Measurements from ENCODE around the gene TLL1. TPM values are rescaled to one million over a fixed set of nuclear protein-coding genes. Genes with fewer than 3 reads are reported as not detected.
A peak's percentile ranks its signal among the peaks of the same experiment; 100 is the strongest.

Gene TLL1
- polyA plus RNA-seq, 3 donors: 1.6 to 2.1 (median 1.9) TPM

DNA sequence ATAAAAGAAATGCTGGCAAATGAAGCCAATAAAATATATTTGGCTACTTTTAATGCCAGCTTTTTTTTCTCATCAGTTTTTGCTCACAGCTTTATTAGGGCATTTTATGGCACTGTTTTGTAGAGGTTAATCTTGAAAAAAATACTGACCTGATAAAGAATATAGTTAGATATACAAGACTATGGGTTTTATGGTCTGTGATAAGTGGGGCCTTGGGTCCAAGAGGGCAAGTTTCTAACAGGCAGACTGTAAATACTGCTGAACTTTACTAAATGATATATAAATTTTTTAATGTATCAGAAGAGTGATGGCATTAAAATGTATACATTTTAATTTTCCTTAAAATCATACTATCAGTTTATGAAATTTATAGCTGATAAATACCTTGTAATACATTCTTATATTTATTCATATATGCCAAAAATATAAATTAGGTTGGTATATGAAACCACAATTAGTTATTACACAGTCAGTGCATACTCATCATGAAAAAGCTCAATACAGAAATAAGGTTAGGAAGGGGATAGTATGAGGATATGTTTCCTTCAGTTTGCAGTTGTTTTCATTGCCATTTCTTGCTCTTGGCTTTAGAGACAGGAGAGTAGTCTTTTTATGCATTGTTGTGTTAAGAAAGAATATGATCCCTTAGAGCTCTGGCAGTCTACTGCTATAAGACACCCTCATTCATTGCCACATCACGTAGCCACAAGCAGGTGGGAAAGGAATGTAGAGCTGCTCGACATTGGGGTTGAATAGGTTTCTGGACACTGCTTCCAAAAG lies 146.6 kb downstream of the TLL1 start:
- DNase-seq (ENCODE audit: extremely low read depth in 1 of 11, low read depth in 9 of 11, low spot score in 4 of 11): no peak

DNA sequence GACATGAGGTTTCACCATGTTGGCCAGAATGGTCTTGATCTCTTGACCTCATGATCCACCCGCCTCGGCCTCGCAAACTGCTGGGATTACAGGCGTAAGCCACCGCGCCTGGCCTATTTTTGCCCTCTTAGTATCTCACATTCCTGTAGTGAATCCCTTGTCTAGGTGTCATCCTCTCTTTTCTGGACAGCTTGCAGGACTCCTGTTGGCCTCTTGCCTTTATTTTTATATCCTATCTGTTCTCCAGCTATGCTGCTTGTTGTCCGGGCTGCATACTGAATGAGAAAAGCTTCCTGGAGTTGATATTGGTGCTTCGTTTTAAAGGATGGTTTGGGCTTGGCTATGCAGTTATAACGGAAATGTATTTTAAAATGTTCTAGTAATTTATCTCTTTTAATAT lies 148.6 kb downstream of the TLL1 start:
- no peak for DNase-seq (ENCODE audit: extremely low read depth in 1 of 11, low read depth in 9 of 11, low spot score in 4 of 11)

DNA sequence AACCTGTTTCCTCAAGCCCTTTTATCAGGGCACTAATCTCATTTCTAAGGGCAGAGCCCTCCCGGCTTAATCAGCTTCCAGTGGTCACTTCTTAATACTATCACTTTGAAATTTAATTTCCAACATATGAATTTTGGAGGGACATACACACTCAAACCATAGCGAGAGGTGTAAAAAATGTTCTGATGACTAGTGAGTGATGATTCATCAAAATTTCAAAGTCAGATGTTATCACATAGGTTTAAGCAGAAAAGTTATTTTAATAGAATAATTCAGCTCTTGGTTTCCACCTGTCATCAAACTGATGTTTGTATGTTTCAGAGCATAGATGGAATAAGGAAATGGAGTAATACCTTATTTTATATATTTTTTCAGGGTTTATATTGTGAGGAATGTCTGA lies 161.9 kb downstream of the TLL1 start:
- DNase-seq (ENCODE audit: extremely low read depth in 1 of 11, low read depth in 9 of 11, low spot score in 4 of 11): no peak

DNA sequence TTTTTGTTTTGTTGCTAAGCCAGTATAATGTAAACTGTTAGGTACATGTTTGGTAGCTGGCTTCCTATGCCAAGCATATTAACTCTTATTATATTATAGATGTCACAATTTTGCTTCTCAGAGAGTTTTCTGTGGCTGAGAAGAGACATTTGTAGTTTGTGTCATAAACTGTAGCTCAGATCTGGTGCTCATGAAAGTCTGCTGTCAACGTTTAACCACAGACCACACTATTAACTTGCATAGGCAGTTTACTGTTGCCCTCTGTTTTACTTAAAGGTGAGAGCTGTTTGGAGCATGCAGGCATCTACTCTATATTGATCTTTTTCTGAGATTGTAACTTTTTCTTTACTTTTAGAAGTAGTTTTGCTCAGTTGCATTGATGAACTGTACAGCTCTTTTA lies 166.8 kb downstream of the TLL1 start:
- no peak for DNase-seq (ENCODE audit: extremely low read depth in 1 of 11, low read depth in 9 of 11, low spot score in 4 of 11)

DNA sequence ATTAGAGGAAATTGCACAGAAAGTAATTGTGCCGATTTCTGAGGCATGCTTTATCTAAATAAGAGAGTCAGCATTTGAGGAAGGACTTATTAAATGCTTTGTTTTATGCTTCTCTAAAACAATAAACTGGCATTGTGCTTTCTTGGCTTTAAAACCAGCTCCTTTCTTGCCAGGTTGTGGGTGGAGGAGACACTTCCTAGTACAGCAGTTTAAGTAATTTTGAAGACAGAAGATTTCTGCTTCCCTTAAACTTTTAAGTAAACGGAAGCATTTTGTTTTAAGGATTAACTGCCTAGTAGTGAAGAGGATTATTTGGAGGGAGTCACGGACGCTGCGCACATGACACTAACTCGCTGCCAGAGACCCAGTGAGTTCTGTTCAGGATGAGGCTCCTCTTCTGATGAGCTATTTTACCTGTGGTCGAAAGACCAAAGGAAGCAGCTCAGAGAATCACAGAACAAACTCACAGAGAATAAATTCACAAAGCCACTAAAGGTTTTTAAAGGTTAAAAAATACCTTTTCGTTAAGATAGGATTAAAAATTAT lies 169.5 kb downstream of the TLL1 start:
- no peak for DNase-seq (ENCODE audit: extremely low read depth in 1 of 11, low read depth in 9 of 11, low spot score in 4 of 11)

DNA sequence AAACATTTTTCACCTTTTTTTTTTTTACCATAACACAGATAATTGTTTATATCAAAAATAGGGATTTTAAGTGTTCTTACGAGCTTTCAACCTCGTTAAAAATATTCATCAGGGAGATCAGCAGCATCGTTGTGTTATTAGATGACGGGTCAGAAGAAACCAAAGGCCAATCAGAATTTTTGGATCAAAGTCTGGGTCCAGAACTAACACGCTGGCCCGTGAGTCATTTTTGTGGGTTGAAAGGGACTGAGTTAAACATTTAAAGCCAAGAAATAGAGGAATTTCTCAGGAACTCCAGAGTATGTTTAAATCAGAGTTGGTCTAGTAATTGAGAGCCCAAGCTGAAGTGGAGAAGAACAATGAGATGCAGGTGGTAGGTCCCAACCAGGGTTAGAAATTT lies 170.8 kb downstream of the TLL1 start:
- no peak for DNase-seq (ENCODE audit: extremely low read depth in 1 of 11, low read depth in 9 of 11, low spot score in 4 of 11)

DNA sequence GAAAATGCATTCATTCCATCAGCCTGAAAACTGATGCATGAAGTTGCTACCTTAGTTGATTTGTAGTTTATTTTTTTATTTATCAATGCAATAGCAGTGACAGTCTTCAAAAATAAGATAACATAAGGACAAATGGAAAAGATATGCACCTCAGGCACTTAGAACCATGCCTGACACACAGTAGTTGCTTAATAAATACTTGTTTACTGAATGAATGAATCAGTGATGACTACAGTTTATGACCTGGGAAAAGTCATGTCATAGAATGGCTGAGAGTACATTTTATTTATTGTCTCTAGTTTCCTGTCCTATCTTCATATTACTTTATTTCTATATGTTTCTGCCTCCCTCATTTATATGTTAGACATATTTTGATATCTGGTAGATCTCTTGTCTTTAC lies 171.8 kb downstream of the TLL1 start:
- DNase-seq (ENCODE audit: extremely low read depth in 1 of 11, low read depth in 9 of 11, low spot score in 4 of 11): no peak

DNA sequence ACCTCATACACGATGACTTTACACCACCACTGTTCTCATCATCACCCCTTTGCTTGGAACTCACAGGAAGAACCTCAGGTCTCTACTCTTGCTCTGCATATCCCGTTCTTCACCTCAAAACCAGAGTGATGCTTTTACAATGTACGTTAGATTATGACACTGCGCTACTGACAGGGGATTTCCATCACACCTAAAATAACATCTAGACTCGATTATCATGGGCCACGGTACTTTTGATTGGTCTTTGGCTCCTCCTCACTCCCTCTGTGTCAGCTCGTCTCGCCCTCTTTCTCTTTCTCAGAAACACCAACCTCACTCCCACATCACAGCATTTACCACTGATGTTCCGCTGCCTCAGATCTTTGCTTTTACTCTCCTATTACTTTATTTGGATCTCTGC lies 172.4 kb downstream of the TLL1 start:
- DNase-seq (ENCODE audit: extremely low read depth in 1 of 11, low read depth in 9 of 11, low spot score in 4 of 11): no peak

DNA sequence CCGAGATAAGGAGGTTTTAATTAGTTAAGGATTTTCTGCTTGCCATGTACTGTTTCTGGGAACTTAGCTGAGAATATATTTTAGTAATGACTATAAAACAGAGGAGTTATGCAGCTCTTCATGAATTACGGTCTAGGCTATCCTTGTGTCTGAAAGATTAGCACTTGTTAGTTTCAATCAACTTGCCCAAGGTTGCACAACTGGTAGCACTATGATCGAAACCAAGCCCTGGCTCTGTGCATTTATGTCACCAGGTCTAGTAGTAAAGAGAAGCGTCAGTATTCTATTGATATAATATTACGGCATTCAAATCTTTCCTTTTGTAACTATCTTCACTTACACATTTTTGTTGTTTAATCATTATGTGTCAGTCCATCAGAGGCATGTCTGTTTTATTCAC lies 176.0 kb downstream of the TLL1 start:
- no peak for DNase-seq (ENCODE audit: extremely low read depth in 1 of 11, low read depth in 9 of 11, low spot score in 4 of 11)

DNA sequence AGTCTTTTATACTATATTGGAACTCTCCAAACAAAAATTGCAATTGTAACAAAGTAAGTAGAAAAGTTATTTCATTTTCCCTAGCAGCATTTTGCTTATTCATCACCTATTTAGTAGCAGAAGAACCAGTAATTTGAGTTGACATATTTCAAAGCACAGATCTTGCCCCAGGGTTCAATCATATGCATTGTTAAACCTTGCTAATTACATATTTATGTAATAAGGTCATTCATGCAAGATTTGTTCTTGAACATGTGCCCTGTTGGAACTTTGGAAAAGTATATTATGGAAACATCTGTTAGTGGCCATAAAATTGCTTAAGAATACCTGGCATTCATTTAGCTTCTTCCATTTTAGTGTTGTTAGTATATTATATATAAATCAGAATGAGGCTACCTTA lies 191.7 kb downstream of the TLL1 start:
- DNase-seq (ENCODE audit: extremely low read depth in 1 of 11, low read depth in 9 of 11, low spot score in 4 of 11): peak in 1 of 11 donors; percentile 3

DNA sequence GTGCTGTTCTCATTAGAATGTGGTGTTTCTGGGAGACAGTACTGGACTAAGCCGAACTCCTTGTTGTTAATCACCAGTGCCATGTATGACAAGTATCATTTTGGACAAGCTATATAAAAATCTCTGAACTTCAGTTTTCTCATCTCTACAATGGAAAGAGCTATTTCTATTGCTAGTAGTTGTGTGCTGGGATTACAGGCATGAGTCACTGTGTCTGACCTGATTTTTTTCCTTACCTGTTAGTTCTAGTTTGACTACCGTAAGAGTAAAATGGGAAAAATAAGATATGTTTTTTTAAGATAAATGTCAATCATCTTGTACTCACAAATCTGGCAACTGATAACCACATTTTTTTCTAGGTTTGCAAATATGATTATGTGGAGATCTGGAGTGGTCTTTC lies 192.3 kb downstream of the TLL1 start:
- no peak for DNase-seq (ENCODE audit: extremely low read depth in 1 of 11, low read depth in 9 of 11, low spot score in 4 of 11)

DNA sequence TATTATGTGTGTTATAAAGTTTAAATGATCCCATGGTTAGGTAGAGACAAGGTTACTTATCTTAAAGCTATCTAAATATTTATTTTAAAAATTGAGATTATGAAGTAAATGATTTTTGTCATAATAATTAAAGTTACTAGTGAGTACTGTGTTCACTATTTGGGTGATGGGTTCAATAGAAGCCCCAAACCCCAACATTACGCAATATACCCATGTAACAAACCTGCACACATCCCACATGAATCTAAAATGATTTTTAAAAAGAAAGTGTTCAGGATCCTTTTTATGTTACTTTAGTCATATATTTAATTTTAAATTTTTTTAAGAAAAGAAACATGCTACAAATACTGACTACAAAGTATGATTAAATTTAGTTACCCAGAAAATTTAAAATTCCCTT lies 193.9 kb downstream of the TLL1 start:
- no peak for DNase-seq (ENCODE audit: extremely low read depth in 1 of 11, low read depth in 9 of 11, low spot score in 4 of 11)

DNA sequence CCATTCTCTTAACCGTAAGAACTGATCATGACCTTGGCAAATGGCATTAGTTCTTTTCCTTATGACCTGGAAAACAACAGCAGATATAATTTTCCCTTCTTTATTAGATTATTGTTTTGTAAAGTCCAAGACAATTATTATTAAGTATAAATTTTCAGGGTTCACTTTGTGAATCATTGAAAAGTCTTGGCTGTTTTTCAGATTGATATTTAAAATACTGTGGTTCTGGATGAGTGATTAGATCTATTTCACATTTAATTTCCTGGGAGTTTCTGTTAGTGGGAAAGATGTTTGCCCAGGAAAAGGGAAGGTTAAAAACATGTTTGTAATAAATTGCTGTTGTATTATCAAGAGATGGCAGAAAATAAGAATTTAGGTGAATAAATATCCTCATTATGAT lies 194.9 kb downstream of the TLL1 start:
- DNase-seq (ENCODE audit: extremely low read depth in 1 of 11, low read depth in 9 of 11, low spot score in 4 of 11): no peak

DNA sequence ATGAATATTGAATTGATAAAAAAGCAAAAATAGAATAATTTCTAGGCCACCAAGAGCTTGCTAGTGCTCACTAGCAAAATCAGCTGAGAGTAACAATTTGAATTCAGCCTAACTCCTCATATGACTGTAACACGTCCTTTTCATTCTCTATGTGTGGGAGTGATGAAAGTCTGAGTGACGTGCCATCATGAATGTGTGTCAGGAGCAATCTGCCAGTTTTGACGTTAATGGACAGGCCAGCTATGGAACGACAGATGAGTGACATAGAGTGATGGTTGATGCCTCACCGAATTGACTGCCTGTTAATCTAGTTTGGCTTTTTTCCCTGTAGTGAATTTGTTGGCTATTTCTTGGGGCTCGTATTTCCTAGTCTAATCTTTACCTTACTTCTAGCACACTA lies 200.7 kb downstream of the TLL1 start:
- DNase-seq (ENCODE audit: extremely low read depth in 1 of 11, low read depth in 9 of 11, low spot score in 4 of 11): no peak

DNA sequence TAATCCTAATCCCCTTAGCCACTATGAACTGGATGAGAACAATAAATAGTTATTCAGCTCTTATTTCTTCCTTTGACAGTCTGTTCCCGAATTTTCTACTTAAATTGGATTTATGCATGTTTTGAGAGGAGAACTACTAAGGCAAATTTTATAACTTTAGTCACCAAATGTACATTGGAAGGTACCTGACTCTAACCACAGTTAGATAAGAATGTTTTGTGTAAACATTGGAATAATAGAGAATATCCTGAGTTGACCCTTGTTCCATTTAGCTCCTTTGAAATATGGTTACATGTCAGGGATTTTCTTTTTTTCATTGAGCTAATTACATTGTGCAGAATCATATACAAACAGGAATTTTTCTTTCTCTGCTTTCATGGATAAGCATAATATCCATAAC lies 202.6 kb downstream of the TLL1 start:
- no peak for DNase-seq (ENCODE audit: extremely low read depth in 1 of 11, low read depth in 9 of 11, low spot score in 4 of 11)

DNA sequence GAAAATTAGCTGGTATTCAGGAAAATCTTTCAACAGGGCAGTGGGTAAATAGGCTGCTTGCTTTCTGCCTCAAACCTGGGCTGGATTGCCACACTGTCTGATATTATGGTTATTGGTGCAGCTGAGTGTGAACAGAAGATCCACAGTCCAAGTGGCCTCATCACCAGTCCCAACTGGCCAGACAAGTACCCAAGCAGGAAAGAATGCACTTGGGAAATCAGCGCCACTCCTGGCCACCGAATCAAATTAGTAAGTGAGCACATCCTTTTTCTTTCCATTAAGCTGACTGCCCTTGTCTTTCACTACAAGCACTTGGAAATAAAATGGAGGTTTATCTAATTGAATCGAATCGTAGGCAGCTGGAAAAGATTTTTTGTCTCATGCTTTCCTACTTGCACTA lies 204.7 kb downstream of the TLL1 start:
- DNase-seq (ENCODE audit: extremely low read depth in 1 of 11, low read depth in 9 of 11, low spot score in 4 of 11): no peak

DNA sequence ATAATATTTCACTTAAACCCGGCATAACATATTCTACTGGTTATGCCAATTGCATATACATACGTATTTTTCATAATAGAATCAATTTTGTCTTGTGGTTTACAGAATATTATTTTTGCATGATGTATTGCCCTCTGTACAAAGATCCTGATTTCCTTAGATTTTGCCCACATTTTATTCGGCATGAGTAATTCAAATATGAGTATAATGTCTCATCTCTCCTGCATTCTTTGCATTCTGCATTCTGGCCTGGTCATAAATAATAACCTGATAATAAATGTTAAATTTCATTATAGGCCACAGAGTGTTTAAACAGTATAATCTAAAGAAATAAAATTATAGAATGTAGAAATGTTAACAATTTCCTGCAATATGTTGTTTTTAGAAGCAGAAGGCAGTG lies 205.3 kb downstream of the TLL1 start:
- no peak for DNase-seq (ENCODE audit: extremely low read depth in 1 of 11, low read depth in 9 of 11, low spot score in 4 of 11)

DNA sequence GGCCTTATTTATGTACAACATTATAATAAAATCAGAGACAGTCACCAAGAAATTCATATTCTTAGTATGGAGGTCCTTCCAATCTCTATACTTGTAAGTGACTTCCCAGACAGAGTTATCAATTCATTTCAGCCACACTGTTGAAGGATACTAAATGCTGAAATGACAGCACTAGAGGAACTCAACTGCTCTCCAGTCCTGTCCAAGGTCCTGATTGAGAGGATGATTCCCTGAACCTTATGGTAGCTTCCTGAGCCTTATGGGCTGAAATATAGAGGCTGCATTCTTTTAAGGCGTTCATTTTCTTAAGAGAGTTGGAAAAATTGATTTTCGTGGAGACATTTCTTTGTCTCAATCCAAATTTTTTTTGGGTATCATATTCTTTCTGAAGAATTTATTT lies 205.9 kb downstream of the TLL1 start:
- no peak for DNase-seq (ENCODE audit: extremely low read depth in 1 of 11, low read depth in 9 of 11, low spot score in 4 of 11)

DNA sequence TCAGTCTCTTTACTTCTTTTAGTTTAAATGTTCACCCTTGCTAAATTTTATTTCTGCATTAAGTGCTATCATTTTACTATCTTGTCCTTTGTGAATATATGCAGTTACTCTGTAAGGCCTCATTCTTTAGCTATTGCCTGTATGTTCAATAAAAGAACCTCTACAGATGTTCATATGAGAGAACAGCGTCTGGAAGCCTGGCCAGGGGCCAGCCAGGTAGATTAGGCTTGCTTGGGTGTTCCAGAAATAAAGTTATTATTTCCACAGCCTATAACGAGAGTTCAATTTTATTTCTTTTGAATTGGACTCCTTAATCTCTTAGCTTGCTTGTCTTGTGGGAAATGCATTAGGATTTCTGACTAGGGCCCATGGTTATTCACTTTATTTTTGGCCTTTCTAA lies 214.5 kb downstream of the TLL1 start:
- DNase-seq (ENCODE audit: extremely low read depth in 1 of 11, low read depth in 9 of 11, low spot score in 4 of 11): no peak

DNA sequence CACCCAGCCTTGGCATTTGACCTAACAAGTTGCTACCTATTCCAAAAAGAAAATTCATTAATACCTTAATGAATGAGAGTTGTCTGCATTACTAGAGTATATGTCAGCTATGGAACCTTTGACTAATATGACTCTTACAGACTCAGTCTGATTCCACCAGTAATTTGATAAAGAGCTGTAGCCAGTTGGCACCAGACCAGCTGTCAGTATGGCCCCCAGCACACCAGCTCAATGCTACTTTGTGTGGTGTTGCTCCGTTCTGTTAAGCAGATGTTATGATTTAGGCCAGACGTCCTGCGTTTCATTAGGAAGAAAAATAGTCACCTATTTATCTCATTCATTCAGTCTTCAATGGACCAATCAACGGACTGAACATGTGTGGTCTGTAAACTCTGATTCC lies 215.5 kb downstream of the TLL1 start:
- DNase-seq (ENCODE audit: extremely low read depth in 1 of 11, low read depth in 9 of 11, low spot score in 4 of 11): no peak

DNA sequence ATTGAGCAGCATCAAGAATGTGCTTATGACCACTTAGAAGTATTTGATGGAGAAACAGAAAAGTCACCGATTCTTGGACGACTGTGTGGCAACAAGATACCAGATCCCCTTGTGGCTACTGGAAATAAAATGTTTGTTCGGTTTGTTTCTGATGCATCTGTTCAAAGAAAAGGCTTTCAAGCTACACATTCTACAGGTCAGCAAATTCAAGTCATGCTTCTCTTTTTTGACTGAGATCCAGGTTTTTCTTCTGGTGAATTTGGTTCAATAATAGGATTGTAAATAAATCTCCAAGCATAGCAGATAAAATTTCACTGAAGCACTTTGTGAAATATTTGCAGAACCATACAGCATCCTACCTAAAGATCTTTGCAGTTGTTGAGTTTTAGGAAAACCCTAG lies 218.1 kb downstream of the TLL1 start:
- DNase-seq (ENCODE audit: extremely low read depth in 1 of 11, low read depth in 9 of 11, low spot score in 4 of 11): no peak
